Activated CD8-positive, alpha-beta T cell treated with anti-CD3 and anti-CD28 coated beads for 36 hours (primary cell): ENCODE data around the gene RRAGC. TPM values are rescaled to one million over a fixed set of nuclear protein-coding genes. Genes with fewer than 3 reads are reported as not detected.

Experiments used
- ATAC-seq: fragments of 200-7000 bp; cut with Tn5 transposase; one replicate; pipeline ENCODE4 v1.10.0; 2021; ENCODE audit warnings: mild to moderate bottlenecking, moderate library complexity
- CTCF ChIA-PET: fragments of 350-600 bp; sonication (Branson Sonifier 250); formaldehyde crosslinking; loops from one replicate; lab custom pipeline; 2021; ENCODE audit warnings: antibody characterized with exemption; lab: Charles Lee
- POLR2A ChIA-PET: fragments of 350-600 bp; sonication (Branson Sonifier 250); formaldehyde crosslinking; loops from one replicate; lab custom pipeline; 2021; ENCODE audit warnings: antibody characterized with exemption; lab: Charles Lee
- DNase-seq: peaks from one replicate; pipeline ENCODE4 v3.0.0-alpha.2; 2020
- H3K27ac Mint-ChIP-seq: one replicate; pipeline ENCODE4 v1.8.0; 2021; ENCODE audit warnings: mild to moderate bottlenecking, mixed read lengths
- H3K27me3 Mint-ChIP-seq: one replicate; pipeline ENCODE4 v1.8.0; 2021; ENCODE audit warnings: mixed read lengths
- H3K36me3 Mint-ChIP-seq: one replicate; pipeline ENCODE4 v1.8.0; 2021; ENCODE audit warnings: low read depth, mixed read lengths
- H3K4me1 Mint-ChIP-seq: one replicate; pipeline ENCODE4 v1.8.0; 2021; ENCODE audit warnings: low read depth, mixed read lengths
- H3K4me3 Mint-ChIP-seq: one replicate; pipeline ENCODE4 v1.8.0; 2021; ENCODE audit warnings: mild to moderate bottlenecking, moderate library complexity, mixed read lengths
- H3K9me3 Mint-ChIP-seq: one replicate; pipeline ENCODE4 v1.8.0; 2021; ENCODE audit warnings: mixed read lengths
- intact Hi-C: fragments of 100-400 bp; cut with micrococcal nuclease; formaldehyde crosslinking; loops from one replicate; pipeline ENCODE4 v1.10.0; 2022
- total RNA-seq, 2 experiments: library from RNA; stranded (reverse); gene quantifications; one replicate each; pipeline ENCODE4 v1.2.3, GENCODE V29; 2021
- TF ChIP-seq, protein P1 (sequence below): fragments of 200-600 bp; IDR thresholded peaks from one replicate; pipeline ENCODE4 v1.8.0; 2022; ENCODE audit warnings: antibody characterized with exemption, mild to moderate bottlenecking

Gene RRAGC
- total RNA-seq, 2 experiments from 2014 or later = 8.2 to 9.1 TPM

DNA sequence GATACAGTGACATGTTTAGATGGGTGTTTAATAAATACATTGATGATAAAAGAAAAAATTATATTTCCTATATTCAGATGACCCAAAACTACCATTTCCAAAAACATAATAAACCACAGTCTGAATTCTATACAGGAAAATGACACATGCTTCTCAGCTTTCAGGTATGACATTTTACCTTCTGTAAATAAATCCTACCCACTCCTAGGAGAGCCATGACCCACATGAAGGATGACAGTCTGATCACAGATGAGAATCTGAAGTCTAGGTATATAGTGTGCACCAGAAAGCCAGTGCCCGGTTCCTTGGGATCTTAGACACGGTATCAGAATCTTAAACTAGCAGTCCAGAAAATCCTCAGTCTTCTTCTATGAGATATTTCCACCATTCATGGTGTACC, 25.5 kb upstream of the RRAGC start:
- intact Hi-C loops = no loop called here
- no peaks in the 10 kb centered on the region for H3K36me3 Mint-ChIP-seq
- ChIA-PET CTCF (no interaction called here), POLR2A (no interaction called here)
- H3K4me3 Mint-ChIP-seq = no peak overlapping the region
- no peaks in the 10 kb centered on the region for H3K9me3 Mint-ChIP-seq
- no peaks in the 10 kb centered on the region for H3K4me1 Mint-ChIP-seq
- TF ChIP-seq, protein P1, sequence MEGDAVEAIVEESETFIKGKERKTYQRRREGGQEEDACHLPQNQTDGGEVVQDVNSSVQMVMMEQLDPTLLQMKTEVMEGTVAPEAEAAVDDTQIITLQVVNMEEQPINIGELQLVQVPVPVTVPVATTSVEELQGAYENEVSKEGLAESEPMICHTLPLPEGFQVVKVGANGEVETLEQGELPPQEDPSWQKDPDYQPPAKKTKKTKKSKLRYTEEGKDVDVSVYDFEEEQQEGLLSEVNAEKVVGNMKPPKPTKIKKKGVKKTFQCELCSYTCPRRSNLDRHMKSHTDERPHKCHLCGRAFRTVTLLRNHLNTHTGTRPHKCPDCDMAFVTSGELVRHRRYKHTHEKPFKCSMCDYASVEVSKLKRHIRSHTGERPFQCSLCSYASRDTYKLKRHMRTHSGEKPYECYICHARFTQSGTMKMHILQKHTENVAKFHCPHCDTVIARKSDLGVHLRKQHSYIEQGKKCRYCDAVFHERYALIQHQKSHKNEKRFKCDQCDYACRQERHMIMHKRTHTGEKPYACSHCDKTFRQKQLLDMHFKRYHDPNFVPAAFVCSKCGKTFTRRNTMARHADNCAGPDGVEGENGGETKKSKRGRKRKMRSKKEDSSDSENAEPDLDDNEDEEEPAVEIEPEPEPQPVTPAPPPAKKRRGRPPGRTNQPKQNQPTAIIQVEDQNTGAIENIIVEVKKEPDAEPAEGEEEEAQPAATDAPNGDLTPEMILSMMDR = no peak
- no peak for DNase-seq
- H3K27ac Mint-ChIP-seq = no peak overlapping the region
- H3K27me3 Mint-ChIP-seq = no peaks in the 10 kb centered on the region
- ATAC-seq = no peak

DNA sequence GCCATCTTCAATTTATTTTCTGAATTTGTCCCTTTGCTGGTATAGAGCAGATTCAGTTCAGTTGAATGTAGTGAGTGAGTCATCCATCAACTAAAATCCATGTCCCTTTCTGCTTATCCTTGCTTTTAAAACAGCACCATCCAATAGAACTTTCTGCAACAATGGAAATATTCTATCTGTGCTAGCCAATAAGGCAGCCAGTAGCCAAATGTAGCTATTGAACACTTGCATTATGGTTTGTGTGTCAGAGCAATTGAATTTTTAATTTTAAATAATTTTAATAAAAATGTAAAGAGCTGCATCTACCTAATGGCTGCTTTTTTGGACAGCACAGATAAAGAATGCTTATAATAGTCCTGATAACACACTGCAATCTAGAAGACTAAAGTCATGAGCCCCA, 21.9 kb upstream of the RRAGC start, which contains the start of gene GJA9:
TSS of gene GJA9 (minus strand) at position 101 of the 400 bp plus-strand sequence. CDS start 5,489 bp downstream, outside the sequence.
- Mint-ChIP-seq H3K36me3 (no peaks in the 10 kb centered on the region), H3K27ac (no peak within 1 kb of the TSS), H3K27me3 (no peaks in the 10 kb centered on the region), H3K4me3 (no peak within 1 kb of the TSS), H3K9me3 (no peaks in the 10 kb centered on the region), H3K4me1 (no peaks in the 10 kb centered on the region)
- intact Hi-C loops = no loop called here
- TF ChIP-seq, protein P1 = no peak
- ChIA-PET CTCF (interaction anchor here (1.2 kb wide), 1 partner anchor 35 kb away, joined by 3 read pairs; no protein-coding TSS in a partner anchor), POLR2A (no interaction called here)
- ATAC-seq (no peak), DNase-seq (no peak)

- Mint-ChIP-seq H3K27ac (no peak overlapping the region), H3K9me3 (no peaks in the 10 kb centered on the region), H3K4me3 (no peak overlapping the region), H3K27me3 (no peaks in the 10 kb centered on the region), H3K4me1 (peaks cover 18% of the 10 kb centered on the region), H3K36me3 (peaks cover 3% of the 10 kb centered on the region)
- intact Hi-C loops = loop anchor here (10.0 kb wide), 1 partner anchor 219 kb away; no protein-coding TSS in a partner anchor
- POLR2A ChIA-PET = no interaction called here
- TF ChIP-seq, protein P1 = no peak
- ATAC-seq (no peak), DNase-seq (no peak)
- CTCF ChIA-PET = interaction anchor here (1.4 kb wide), 1 partner anchor 41 kb away, joined by 3 read pairs; no protein-coding TSS in a partner anchor
These were observed 16.2 kb upstream of the RRAGC start for GRCh38 chr1:38875811-38876210.

- POLR2A ChIA-PET = interaction anchor here (0.5 to 1.9 kb wide), 2 partner anchors 11 to 154 kb away, joined by 3 to 5 read pairs; no protein-coding TSS in a partner anchor
- H3K4me3 Mint-ChIP-seq = peak within 1 kb of the TSS; percentile 95
- CTCF ChIA-PET = interaction anchor here (1.1 kb wide), 1 partner anchor 13 kb away, joined by 3 read pairs; no protein-coding TSS in a partner anchor
- intact Hi-C loops = loop anchor here (2.0 to 10.0 kb wide), 2 partner anchors 14 to 222 kb away; partner anchors contain the start of gene RRAGC
- peaks cover 21% of the 10 kb centered on the region for H3K4me1 Mint-ChIP-seq
- DNase-seq (peak; percentile 97), ATAC-seq (peak; percentile 99)
- H3K9me3 Mint-ChIP-seq = no peaks in the 10 kb centered on the region
- peaks cover 4% of the 10 kb centered on the region for H3K36me3 Mint-ChIP-seq
- H3K27ac Mint-ChIP-seq = peak within 1 kb of the TSS; percentile 85
- TF ChIP-seq, protein P1 = no peak
- H3K27me3 Mint-ChIP-seq = no peaks in the 10 kb centered on the region
These were observed 13.7 kb upstream of the RRAGC start, which contains the start of gene MYCBP for GRCh38 chr1:38873027-38873969. MYCBP (minus strand) TSS chr1:38873348; CDS start chr1:38873305, 43 bp downstream.
